Measurements from ENCODE around the gene C1QTNF2. TPM values are rescaled to one million over a fixed set of nuclear protein-coding genes. Genes with fewer than 3 reads are reported as not detected.

C1QTNF2 gene
- total RNA-seq, 2 donors from 2014 or later, result not detected

DNA sequence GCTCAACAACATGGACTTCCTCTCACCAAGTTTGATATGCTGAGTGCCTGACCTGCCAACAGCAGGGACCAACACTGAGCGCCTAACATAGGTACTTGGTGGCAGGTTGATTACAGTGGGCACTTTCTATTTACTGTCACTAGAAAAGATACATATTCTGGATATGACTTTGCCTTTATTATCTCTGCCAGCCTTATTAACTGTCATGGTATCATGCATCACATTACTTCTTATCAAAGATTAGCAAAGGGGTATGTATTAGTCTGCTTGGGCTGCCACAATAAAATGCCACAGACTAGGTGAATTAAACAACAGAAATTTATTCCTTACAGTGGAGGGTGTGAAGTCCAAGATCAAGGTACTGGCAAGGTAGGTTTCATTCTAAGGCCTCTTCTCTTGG lies 14.3 kb upstream of the C1QTNF2 start:
- Mint-ChIP-seq H3K27ac (no peak overlapping the region), H3K4me1 (ENCODE audit: low read depth in 2 of 2) (no peaks in the 10 kb centered on the region), H3K27me3 (peaks cover 8 to 23% of the 10 kb centered on the region in 2 donors), H3K9me3 (peaks cover 13% of the 10 kb centered on the region), H3K4me3 (no peak overlapping the region), H3K36me3 (peaks cover 12% of the 10 kb centered on the region)
- no peak for DNase-seq (ENCODE audit: low spot score)
- ATAC-seq, result no peak

DNA sequence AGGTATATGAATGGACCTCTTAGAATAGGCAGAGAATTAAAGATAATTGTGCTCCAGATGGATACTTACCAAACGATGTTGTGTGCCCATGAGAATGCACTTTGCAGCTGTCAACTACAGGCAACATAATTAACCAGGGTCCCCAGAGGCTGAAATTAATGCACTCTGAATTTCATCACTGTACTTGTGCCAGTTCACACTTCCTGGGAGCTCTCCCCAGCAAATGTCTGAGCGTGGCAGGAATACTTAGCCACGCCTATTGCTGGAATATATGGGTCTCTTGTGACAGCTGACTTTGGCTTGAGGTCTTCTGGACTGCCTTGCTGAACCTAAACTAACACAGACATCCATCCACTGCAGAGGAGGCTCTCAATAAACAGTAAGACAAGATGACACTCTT lies 11.9 kb upstream of the C1QTNF2 start:
- H3K4me1 Mint-ChIP-seq (ENCODE audit: low read depth in 2 of 2), result no peaks in the 10 kb centered on the region
- no peak overlapping the region for H3K27ac Mint-ChIP-seq
- H3K9me3 Mint-ChIP-seq, result peaks cover 3% of the 10 kb centered on the region
- DNase-seq (ENCODE audit: low spot score) (no peak), ATAC-seq (no peak)
- H3K27me3 Mint-ChIP-seq, result peaks cover 10 to 24% of the 10 kb centered on the region in 2 donors
- H3K36me3 Mint-ChIP-seq, result peaks cover 3% of the 10 kb centered on the region
- no peak overlapping the region for H3K4me3 Mint-ChIP-seq

DNA sequence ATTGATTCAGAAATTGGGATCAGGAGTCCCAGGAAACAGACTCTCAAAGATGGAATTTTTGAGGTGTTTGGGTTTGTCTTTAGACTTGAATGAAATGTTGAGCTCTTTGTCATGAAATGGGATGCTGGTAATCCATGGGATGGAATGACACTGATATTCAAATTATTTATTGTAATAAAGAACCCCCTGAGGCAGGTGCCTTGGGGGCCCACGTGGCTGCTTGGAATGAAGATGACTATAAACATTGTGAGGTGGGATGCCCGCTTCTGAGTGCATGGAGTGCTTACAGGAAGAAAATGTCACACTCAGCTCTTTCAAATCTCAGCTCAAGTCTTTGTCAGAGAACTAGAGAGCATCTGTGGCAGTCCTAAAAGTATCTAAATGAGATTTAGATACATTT lies 9.6 kb upstream of the C1QTNF2 start:
- H3K9me3 Mint-ChIP-seq, result no peaks in the 10 kb centered on the region
- no peak overlapping the region for H3K4me3 Mint-ChIP-seq
- H3K27me3 Mint-ChIP-seq, result peaks cover 19 to 39% of the 10 kb centered on the region in 2 donors
- H3K4me1 Mint-ChIP-seq (ENCODE audit: low read depth in 2 of 2), result no peaks in the 10 kb centered on the region
- ATAC-seq (no peak), DNase-seq (ENCODE audit: low spot score) (no peak)
- no peaks in the 10 kb centered on the region for H3K36me3 Mint-ChIP-seq
- H3K27ac Mint-ChIP-seq, result no peak overlapping the region

DNA sequence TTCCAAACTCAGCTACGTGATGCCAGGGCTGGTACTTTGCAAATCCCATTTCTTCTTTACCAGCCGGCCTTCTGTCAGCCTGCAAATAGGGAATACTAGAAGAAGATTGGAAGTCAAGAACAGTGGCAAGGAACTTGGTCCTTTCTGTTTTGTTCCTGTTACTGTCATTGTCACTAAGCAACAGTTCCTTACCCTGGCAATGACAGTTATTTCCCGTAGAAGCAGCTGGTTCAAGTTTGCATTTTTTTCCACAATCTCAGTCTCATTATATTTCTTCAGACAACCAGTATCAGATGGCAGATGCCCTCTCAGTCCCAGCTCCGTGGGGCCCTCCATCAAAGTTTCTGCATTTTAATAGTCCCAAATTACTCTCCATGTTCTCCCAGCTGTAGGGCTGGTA lies 9.1 kb upstream of the C1QTNF2 start:
- Mint-ChIP-seq H3K27ac (no peak overlapping the region), H3K4me3 (no peak overlapping the region), H3K9me3 (no peaks in the 10 kb centered on the region), H3K36me3 (no peaks in the 10 kb centered on the region), H3K27me3 (peaks cover 23 to 44% of the 10 kb centered on the region in 2 donors), H3K4me1 (ENCODE audit: low read depth in 2 of 2) (no peaks in the 10 kb centered on the region)
- ATAC-seq (no peak), DNase-seq (ENCODE audit: low spot score) (no peak)

DNA sequence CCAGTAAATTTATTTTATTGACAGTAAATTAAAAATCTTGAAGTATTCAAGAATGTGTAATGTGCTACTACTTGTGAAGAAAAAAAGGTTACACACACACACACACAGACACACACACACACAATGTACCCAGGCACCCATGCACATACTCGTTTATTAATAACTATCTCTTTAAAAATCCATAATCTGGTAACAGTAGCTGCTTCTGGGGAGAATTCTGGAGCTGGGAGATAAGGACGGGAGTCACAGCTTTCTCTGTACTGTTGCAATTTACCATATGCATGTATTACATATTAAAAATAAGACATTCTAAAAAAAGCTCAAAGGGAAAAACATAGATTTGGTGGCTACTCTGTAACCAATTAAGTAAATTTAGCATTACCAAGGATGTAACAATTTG lies 7.9 kb upstream of the C1QTNF2 start:
- peaks cover 30 to 56% of the 10 kb centered on the region in 2 donors for H3K27me3 Mint-ChIP-seq

DNA sequence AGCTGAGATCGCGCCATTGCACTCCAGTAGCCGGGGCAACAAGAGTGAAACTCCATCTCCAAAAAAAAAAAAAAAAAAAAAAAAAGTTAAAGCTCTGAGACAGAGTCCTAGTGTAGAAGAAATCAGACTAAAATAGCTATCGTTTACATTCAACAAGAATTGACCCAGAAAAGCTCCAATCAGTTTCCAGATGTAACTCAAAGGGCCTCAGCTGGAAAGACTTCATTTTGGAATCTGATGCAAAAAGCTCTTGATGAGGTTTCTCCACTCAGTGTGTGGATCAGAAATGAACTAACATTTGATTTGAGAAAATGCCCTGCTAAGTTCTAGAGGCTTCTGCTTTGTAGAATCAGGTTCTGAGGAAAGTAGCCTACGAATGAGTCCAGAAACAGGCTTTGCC lies 7.2 kb upstream of the C1QTNF2 start:
- Mint-ChIP-seq H3K9me3 (no peaks in the 10 kb centered on the region), H3K27ac (no peak overlapping the region), H3K4me1 (ENCODE audit: low read depth in 2 of 2) (no peaks in the 10 kb centered on the region), H3K36me3 (no peaks in the 10 kb centered on the region), H3K4me3 (no peak overlapping the region), H3K27me3 (peaks cover 34 to 63% of the 10 kb centered on the region in 2 donors)
- no peak for ATAC-seq
- no peak for DNase-seq (ENCODE audit: low spot score)

More for the DNA sequence above, 7.9 kb upstream of the C1QTNF2 start:
- H3K9me3 Mint-ChIP-seq, result no peaks in the 10 kb centered on the region
- ATAC-seq (no peak), DNase-seq (ENCODE audit: low spot score) (no peak)
- no peak overlapping the region for H3K27ac Mint-ChIP-seq
- no peaks in the 10 kb centered on the region for H3K4me1 Mint-ChIP-seq (ENCODE audit: low read depth in 2 of 2)
- H3K36me3 Mint-ChIP-seq, result no peaks in the 10 kb centered on the region
- no peak overlapping the region for H3K4me3 Mint-ChIP-seq

DNA sequence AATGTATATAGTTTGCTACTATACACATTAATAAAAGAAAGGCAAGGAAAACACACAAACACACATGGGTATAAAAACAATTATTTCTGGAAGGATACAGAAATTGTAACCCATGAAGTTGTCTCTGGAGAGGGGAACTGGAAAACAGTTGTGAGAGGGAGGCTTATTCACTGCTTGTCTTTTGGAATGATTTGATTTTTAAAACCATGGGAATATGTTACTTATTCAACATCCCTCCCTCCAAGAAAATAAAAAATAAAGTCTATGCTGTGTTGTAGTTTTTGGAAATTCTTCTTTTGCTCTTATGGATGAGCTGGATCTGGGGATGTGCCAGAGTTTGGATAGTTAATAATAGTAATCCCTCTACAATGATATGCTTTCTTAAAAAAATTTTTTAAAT lies 6.0 kb upstream of the C1QTNF2 start:
- H3K27me3 Mint-ChIP-seq, result peaks cover 32 to 63% of the 10 kb centered on the region in 2 donors
- no peak for ATAC-seq
- H3K36me3 Mint-ChIP-seq, result no peaks in the 10 kb centered on the region
- DNase-seq (ENCODE audit: low spot score), result no peak
- H3K27ac Mint-ChIP-seq, result no peak overlapping the region
- no peaks in the 10 kb centered on the region for H3K9me3 Mint-ChIP-seq
- H3K4me3 Mint-ChIP-seq, result no peak overlapping the region
- no peaks in the 10 kb centered on the region for H3K4me1 Mint-ChIP-seq (ENCODE audit: low read depth in 2 of 2)

DNA sequence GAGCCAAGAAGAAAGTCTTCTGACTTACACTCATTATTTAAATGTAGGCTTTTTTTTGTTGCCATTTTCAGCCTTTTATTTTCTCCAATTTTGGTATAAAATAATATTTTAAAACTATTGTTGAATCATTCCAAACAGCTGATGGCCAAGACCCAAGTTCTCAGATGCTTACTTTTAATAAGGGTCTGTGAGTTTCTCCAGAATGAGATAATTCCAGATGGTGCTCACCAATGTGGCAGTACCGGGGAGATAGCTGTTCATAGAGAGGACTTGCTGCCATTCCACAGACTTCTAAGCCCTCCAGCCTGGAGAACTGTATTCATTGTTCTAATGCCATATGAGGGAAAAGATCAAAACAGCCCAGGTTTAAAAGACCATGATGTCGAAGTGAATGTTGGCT lies 5.3 kb upstream of the C1QTNF2 start:
- Mint-ChIP-seq H3K27me3 (peaks cover 38 to 63% of the 10 kb centered on the region in 2 donors), H3K4me3 (no peak overlapping the region), H3K4me1 (ENCODE audit: low read depth in 2 of 2) (peaks cover 4 to 5% of the 10 kb centered on the region in 2 donors), H3K36me3 (no peaks in the 10 kb centered on the region), H3K27ac (no peak overlapping the region), H3K9me3 (no peaks in the 10 kb centered on the region)
- ATAC-seq, result no peak
- DNase-seq (ENCODE audit: low spot score), result no peak

DNA sequence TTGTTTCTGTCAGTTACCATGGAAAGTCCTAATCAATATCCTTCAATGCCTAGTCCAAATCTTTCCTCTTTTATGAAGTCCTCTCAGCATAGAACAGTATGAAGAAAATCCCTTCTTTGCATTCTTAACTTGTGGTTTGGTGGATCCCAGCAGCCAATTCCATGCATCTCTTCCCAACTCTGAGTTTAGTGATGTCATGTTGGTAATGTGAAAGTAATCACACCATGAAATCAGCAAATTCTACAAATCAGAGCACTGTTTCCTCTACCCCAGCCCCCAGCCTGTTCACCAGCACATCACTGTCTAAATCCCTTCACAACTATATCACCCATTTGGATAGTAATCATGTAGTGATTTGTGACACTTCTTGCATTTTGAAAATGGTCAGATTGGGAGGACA lies 4.7 kb upstream of the C1QTNF2 start:
- DNase-seq (ENCODE audit: low spot score), result no peak
- Mint-ChIP-seq H3K4me1 (ENCODE audit: low read depth in 2 of 2) (peaks cover 5% of the 10 kb centered on the region in 2 donors), H3K27ac (no peak overlapping the region), H3K9me3 (no peaks in the 10 kb centered on the region), H3K4me3 (no peak overlapping the region), H3K27me3 (peaks cover 40 to 67% of the 10 kb centered on the region in 2 donors), H3K36me3 (no peaks in the 10 kb centered on the region)
- ATAC-seq, result no peak

DNA sequence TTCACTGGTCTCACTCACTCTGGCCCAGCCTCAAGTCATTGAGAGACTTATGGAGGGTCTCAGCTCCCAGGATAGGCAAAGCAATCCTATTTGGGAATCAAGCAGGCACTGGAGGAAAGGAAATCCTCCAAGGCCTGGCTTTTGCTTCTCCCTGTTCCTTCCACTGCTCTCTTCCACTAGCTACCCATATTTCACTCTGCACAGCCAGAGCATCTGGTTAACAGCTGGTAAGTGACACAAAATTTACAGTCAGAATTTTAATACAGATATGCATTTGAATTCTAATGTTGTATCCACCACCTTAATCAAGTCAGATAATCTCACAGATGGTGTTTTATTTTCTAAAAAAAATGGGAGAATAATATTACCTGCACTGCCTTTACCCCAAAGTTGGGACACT lies 868 bp upstream of the C1QTNF2 start:
- no peak for DNase-seq (ENCODE audit: low spot score)
- Mint-ChIP-seq H3K36me3 (no peaks in the 10 kb centered on the region), H3K27ac (no peak overlapping the region), H3K4me1 (ENCODE audit: low read depth in 2 of 2) (peaks cover 13 to 15% of the 10 kb centered on the region in 2 donors), H3K27me3 (peaks cover 58 to 87% of the 10 kb centered on the region in 2 donors), H3K9me3 (no peaks in the 10 kb centered on the region), H3K4me3 (no peak overlapping the region)
- no peak for ATAC-seq

DNA sequence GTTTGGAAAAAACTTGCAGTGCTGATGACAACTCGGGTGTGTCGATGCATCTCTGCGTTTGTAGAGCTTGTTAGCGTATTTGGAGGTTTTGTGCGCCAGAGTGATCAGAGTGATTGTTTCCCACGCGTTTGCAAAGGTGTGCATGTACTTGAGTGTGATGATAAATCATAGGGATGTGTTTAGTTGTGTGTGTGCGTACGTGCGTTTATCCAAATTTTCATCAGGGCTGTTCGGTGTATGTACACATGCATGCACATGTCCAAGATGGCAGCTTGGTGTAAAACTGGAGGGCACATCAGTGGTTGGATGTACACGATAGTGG lies 248 bp upstream of the C1QTNF2 start:
- DNase-seq (ENCODE audit: low spot score), result no peak
- H3K9me3 Mint-ChIP-seq, result no peaks in the 10 kb centered on the region
- H3K27ac Mint-ChIP-seq, result no peak overlapping the region
- H3K27me3 Mint-ChIP-seq, result peaks cover 57 to 83% of the 10 kb centered on the region in 2 donors
- H3K4me3 Mint-ChIP-seq, result no peak overlapping the region
- no peaks in the 10 kb centered on the region for H3K36me3 Mint-ChIP-seq
- peaks cover 13 to 15% of the 10 kb centered on the region in 2 donors for H3K4me1 Mint-ChIP-seq (ENCODE audit: low read depth in 2 of 2)
- ATAC-seq, result no peak

DNA sequence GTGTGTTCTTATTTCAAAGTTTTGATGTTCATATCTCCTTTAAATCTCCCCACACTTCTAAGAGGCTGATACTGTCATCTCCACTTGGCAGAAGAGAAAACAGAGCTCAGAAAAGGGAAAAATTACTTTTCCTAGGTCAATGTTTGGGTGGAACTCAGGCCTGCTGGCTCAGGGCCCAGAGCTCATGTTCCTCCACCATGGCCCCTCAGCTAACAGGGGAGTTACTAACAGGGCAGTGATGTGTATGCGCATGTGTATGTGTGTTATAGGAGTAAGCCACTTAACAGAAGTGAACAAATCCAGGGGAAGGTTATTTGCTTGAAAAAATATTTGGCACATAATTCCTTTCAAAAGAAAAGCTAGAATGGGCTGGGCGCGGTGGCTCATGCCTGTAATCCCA lies 2.5 kb downstream of the C1QTNF2 start:
- Mint-ChIP-seq H3K36me3 (no peaks in the 10 kb centered on the region), H3K27me3 (peaks cover 39 to 57% of the 10 kb centered on the region in 2 donors), H3K27ac (no peak overlapping the region), H3K4me3 (no peak overlapping the region), H3K9me3 (no peaks in the 10 kb centered on the region), H3K4me1 (ENCODE audit: low read depth in 2 of 2) (peaks cover 13 to 15% of the 10 kb centered on the region in 2 donors)
- ATAC-seq (no peak), DNase-seq (ENCODE audit: low spot score) (no peak)

DNA sequence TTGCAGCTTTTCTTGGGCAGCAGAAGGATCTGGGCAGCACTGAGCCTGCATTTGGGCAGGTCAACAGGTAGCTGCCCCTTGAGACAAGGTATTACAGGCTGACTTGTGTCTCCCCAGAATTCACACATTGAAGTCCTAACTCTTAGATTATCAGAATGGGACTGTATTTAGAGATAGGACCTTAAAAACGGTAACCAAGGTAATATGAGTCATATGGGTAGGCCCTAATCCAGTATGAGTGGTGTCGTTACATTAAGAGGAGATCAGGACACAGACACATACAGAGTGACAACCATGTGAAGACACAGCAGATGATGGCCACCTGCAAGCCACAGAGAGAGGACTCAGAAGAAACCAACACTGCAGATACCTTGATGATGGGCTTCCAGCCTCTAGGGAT lies 3.2 kb downstream of the C1QTNF2 start:
- H3K4me3 Mint-ChIP-seq, result no peak overlapping the region
- peaks cover 36 to 53% of the 10 kb centered on the region in 2 donors for H3K27me3 Mint-ChIP-seq
- H3K4me1 Mint-ChIP-seq (ENCODE audit: low read depth in 2 of 2), result peaks cover 13 to 15% of the 10 kb centered on the region in 2 donors
- no peak for DNase-seq (ENCODE audit: low spot score)
- ATAC-seq, result no peak
- H3K36me3 Mint-ChIP-seq, result no peaks in the 10 kb centered on the region
- no peak overlapping the region for H3K27ac Mint-ChIP-seq
- H3K9me3 Mint-ChIP-seq, result no peaks in the 10 kb centered on the region

DNA sequence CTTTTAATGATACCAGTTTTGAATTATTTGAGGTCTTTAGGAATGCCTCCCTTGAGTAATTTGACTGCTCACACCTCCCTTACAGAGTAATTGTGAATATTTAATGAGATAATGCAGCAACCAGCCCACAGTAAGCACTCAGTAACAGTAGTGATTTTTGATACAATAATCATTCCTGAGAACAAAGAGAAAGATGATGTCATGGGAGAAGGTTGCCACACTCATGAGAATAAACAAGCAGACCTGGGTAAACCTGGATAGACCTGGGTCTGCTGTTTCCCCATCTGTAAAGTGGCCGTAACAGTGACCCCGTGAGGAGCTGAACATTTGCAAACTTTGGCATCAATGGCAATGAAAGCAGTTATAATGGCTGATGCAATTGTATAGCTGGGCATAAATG lies 4.2 kb downstream of the C1QTNF2 start:
- Mint-ChIP-seq H3K4me1 (ENCODE audit: low read depth in 2 of 2) (peaks cover 13 to 15% of the 10 kb centered on the region in 2 donors), H3K36me3 (no peaks in the 10 kb centered on the region), H3K27ac (no peak overlapping the region), H3K9me3 (no peaks in the 10 kb centered on the region), H3K27me3 (peaks cover 31 to 43% of the 10 kb centered on the region in 2 donors), H3K4me3 (no peak overlapping the region)
- no peak for ATAC-seq
- DNase-seq (ENCODE audit: low spot score), result no peak

DNA sequence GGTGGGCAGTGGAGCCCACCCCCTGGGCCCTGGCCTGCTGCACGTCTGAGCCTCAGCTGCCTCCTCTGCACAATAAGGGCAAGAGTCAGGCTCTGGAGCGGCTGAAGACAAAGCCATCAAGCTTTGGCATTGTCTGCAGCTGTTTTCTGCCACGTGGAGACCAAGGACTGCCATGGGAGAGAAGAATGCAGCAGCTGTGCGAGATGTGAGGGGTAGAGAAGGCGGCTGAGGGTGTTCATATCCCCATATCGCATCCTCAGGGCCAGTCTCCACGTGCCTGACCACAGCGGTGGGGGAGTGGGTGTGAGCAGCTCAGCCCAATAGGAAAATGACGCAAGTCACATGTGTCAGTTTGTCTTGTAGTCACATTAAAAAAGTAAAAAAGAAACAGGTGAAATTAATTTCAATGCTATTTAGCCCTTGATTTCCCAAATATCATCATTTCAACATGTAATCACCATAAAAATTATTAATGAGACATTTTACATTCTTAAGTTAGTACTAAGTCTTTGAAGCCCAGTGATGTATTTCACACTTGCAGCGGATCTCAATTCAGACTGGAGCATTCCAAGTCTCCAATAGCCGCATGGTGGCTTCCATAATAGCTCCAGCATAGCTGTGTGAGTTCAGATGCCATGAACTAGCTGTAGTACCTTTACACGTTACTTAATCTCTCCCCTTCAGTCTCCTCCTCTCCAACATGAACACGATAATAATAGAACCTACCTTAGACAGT lies 6.6 kb downstream of the C1QTNF2 start:
- ATAC-seq, result no peak
- H3K27me3 Mint-ChIP-seq, result peaks cover 13 to 19% of the 10 kb centered on the region in 2 donors
- no peak overlapping the region for H3K27ac Mint-ChIP-seq
- H3K4me1 Mint-ChIP-seq (ENCODE audit: low read depth in 2 of 2), result no peaks in the 10 kb centered on the region
- no peak for DNase-seq (ENCODE audit: low spot score)
- no peaks in the 10 kb centered on the region for H3K9me3 Mint-ChIP-seq
- H3K4me3 Mint-ChIP-seq, result no peak overlapping the region
- H3K36me3 Mint-ChIP-seq, result no peaks in the 10 kb centered on the region
